Head of caudate nucleus (tissue), 42 donors: ENCODE results near the gene COL24A1.
"Not testable (repeated sequence)": the region's sequence is repeated elsewhere in the genome, so short reads cannot be mapped to it uniquely, and the experiment has no call there.

ENCODE experiments used
- DNase-seq, 42 donors: peaks; one replicate each; pipeline versions ENCODE4 v3.0.0 to v3.0.0-alpha.2; 2020 to 2021; ENCODE audit warnings: mixed read lengths in 7 of 42
- intact Hi-C: fragments of 100-400 bp; cut with DNase I; formaldehyde crosslinking; loops from one replicate; pipeline ENCODE4 v1.15.0; 2022

Gene COL24A1

DNA sequence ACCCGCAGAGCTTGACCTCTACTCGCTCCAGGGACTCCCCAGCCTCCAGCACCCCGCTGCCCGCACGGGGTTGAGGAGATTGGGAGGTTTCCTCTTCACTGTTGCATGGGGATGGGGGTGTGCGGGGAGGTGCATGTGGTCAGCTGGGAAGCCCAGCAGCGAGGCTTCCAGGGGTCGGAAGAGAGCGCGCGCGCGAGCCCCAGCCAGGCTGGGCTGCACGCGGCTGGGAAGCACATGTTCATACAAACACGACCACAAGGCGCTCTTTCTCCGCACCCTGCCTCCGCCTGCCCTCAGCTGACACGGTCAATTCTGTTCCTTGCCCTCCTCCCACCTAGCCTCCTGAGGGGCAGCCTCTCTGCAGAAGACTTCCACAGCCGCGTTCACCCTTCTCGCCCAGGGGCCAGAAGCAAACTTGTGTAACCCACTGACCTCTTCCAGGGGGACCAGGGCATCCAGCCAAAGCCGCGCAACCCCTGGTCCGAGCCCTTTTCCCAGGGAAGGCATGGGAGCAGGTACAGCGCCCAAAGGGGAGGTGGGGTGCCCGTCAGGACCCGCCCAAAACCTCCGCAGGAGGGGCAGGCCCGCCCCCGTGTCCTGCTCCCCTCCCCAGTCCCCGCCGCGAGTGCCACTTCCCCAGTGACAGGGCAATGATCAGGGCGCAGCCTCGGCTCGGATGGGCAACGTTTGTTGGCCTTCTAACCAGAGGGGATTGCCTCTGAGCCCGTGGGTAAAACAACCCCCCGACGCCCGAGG, 1.3 kb downstream of the COL24A1 start:
- DNase-seq: peak in 3 of 42 donors; percentile 5 to 27 (median 5)
- intact Hi-C loops: no loop called here

DNA sequence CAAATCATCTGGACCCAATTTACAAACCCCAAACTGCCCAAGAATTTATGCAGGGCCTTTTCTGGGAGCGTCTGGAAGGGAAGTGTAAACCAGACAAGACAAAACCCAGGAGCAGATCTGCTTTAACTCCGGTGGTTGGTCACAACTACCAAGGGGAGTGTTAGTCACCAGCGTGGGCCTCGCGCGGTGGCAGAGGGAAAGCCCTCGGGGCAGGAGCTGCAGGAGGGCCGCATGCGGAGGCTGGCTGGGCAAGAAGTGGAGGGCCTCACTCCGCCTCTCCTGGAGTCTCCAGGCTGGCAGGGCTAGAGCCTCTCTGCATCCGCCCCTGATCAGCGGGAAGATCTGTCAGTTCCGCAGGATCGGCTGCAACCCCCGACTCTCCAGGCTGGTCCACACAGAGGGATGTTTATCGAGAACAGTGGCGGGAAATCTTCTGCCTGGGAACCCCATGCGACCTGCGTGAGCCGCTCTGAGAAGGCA, 2.0 kb downstream of the COL24A1 start:
- DNase-seq: peak in 3 of 42 donors; percentile 6 to 43 (median 24)
- intact Hi-C loops: no loop called here

DNA sequence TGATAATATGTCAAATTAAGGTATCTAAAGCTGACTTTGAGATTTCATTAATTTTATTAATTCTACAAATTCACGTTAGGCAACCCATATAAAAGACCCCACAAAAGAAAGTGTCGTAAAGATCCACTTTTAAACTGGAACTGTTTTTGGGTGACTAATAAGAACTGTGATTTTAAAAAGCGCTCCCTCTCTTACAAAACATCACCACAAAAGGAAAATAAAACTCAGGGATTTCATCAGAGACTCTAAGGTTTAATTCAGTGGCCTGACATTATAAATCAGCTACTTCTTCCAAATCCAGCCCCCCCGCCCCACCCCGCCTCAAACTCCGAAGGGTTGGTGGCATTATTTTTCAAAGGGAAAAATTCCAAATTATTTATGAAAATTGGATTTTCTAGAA, 2.7 kb downstream of the COL24A1 start:
- intact Hi-C loops: no loop called here
- DNase-seq: no peak

DNA sequence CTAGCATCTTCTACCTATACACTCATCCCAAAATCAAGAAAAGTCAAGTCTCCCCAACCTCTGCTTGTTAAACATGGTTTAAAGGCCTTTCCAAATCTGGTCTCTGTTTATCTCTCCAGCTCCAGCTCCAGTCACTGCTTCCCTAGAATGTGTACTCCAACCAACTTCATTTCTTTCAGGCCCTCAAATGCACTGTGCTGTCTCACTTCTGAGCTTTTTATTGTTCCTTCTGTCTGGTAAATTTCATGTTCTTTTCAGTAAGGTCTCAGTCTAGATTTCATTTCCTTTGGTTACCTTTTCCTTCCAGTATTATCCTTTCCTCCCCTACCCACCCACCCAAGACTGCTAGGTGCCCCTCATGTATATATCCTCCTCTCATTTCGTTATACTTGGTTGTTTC, 3.7 kb downstream of the COL24A1 start:
- intact Hi-C loops: no loop called here
- no peak for DNase-seq

DNA sequence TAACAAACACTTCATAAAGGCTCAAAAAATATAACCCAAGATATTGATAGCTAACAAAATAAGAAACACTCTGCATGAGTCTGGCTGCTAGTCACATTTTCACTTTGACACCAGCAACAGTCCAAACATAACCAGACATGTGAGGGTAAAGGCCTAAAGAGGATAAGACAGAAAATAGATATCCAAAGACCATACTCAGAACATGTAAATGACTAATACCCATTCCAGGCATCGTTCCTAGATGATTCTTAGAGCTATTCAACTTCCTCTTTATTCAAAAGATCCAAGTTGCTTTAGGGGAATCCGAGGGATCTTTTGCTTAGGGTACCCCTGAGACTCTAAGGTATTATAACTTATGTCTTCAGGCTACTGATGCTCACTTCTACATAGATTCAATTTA, 5.1 kb downstream of the COL24A1 start:
- intact Hi-C loops: no loop called here

DNA sequence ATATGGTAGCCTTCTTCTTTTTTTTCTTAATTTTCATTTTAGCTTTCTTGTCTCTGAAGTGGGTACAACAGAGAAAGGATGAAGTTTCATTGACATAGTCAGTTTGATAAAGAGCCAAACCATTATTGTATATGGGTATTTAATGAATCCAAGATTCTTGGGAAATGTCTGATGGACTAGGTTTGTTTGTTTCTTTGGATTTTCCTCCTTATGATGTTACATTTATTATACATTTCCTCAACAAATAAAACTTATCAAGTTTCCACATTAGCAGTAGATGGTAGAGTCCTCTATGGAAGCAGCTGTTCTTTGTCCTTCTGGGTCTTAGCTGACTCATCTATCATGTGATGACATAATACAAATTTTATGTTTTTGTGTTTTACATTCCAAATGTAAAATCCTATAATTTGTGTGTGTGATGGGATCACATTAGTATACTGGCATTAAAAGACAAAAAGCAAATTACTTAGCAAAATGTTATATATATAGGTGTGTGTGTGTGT, 6.0 kb downstream of the COL24A1 start:
- intact Hi-C loops: no loop called here
- no peak for DNase-seq

More for the DNA sequence above, 5.1 kb downstream of the COL24A1 start:
- no peak for DNase-seq

DNA sequence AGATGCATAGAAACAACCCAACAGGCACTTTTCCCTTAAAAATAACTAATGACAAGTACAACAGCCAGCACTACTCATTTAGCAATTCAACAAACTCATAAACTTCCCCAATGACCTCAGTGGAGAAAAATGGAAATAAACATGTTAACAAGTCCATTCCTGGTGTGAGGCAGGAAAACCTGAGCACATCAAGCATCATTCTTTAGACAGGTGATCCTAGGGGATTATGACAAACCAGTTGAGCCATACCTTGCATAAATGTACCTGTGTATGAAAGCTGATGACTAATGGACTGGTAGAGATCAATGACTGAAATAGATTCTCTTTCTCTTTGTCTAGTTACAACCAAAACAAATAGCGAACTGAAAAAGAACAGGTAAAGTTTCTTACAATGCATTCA, 7.0 kb downstream of the COL24A1 start:
- intact Hi-C loops: no loop called here
- no peak for DNase-seq

DNA sequence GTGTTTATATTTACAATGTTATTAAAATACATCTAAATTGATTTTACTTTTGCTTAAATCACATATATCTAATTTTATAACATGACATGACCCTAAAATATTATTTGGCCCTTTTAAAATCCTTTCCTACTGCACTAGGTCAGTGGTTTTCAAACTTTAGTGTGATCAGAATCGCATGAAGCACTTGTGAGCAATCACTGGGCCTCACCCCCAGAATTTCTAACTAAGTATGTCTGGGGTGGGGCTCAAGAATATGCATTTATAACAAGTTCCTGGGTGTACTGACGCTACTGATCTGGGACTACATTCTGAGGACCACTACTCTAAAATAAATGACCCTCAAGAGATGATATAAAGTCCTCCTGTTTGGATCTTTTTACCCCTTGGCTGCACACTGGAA, 8.8 kb downstream of the COL24A1 start:
- intact Hi-C loops: no loop called here
- no peak for DNase-seq

DNA sequence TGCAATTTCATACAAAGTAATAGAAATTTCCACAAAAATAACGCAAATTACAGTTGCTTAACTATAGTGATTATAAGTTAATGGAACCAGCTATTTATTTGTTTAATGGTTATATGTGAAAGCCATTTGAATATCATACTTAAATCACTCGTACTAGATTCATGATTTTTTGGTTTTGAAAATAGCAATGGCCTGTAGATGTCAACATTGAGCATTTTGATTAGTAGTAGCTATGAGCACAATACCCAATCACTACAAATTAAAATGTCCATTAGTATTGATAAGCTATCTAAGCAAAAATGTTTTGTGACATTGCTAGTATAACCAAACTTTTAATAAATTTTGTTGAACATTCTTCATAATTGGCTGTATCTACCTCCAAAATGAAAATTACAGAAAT, 10.0 kb downstream of the COL24A1 start:
- DNase-seq: no peak
- intact Hi-C loops: no loop called here

DNA sequence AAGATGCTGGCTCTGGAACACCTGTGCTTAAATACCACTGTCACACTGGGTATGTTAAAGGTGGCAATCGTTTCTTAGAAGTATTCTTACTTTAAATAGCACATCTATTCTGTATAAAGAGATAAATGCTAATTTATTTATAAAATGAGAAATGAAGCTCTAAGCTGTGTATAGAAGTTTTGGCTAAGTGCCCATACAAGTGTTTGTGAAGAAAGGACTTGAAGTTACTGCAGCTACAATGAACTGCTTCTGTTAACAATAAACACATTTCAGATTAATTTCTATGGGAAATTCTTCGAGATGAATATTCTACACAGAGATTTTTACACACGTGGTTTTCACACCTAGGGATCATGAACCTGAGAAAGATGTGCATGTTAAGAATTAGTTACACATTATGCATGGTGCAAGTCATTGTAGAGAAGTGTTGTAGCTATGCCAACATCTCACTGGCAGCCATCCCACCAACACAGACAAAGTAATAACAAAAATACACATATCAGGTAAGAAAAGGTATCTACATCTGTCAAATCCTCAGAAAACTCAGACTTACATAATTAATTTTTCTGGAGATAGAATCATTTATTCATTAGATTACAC, 16.2 kb downstream of the COL24A1 start:
- DNase-seq: no peak
- intact Hi-C loops: no loop called here

DNA sequence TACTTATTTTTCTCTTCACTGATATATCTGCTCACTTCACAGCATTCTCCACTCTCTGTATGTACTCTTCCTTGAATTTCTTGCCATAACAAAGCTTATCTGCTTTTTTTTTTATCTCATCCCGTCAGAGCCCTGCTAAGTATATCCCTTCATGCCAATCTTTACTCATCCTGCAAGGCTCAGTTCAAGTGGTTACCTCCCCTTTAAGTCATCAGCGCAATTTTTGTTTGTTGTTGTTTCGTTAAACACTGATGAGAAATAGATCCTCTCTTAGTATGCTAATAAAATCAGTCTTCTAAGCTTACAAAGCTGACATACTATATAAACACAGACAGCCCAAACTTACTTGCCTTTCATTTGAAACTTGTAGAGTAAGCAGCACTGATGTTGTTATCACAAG, 17.8 kb downstream of the COL24A1 start:
- intact Hi-C loops: no loop called here

DNA sequence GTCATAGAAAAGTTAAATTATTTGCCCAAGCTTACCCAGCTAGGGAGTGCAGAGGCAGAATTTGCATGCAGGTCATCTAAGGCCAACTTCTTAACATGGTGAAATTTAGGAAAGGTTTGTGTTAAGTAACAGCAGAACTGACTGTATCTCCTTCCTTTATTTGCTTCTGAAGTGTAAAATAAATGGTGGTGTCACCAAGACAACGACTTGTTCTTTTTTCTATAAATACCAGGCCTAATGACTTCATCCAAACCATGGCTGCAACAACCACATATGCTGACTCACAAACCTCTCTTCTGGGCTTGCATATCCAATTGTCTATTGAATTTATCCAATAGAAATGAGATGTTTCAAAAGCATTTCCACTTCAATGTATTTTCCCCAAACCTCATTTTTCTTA, 19.1 kb downstream of the COL24A1 start:
- peak in 10 of 42 donors; percentile 5 to 55 (median 15) for DNase-seq
- intact Hi-C loops: no loop called here

More for the DNA sequence above, 17.8 kb downstream of the COL24A1 start:
- DNase-seq: no peak

DNA sequence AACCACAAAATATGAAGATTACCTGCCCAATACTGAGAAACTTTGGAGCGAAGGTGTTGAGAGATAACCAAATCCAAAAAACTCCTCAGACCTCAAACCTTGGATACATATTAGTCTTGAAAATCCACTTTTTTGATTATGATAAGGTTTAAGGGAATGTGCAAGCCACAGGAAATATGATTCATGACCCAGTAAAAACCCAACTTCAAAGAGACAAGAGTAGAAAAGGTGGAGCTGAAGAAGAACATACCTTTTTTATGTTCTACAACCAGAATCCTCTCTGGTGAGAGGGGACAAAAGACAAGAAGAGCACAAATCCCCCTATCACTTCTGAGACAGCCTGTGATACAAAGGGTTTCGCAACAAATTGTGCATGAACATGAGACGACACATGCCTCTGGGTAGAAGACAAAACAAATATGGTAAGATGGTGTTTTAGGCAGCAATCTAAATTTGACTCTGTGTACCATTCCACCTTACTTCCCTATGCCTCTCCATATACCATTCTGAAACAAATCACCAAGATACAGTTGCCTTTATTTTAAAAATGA, 37.3 kb downstream of the COL24A1 start:
- no peak for DNase-seq
- intact Hi-C loops: no loop called here

DNA sequence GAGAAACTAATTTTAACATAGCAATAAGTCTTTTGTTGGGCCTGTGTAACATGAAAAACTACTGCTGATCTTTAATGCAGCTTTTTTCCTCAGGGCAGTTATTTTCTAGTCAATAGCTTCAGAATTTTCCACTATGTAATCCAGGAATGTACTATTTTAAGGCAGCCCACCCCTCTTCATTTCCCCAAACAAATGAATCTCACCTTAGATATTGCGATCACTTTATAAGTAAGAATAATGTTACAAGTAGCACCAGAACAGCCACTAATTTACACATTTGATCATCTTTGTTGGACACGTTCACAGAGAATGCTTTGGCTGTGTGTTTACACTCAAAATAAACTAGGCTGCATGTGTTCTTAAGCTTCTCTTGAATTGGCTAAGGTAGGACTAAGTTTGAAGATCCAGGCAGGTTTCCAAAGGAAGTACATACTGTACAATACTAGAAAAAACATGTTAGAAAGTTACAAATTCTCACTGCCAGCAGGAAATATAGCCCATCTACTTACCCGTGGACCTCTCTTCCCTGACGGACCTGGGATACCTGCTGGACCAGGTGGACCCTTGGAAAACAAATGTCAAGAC, 41.7 kb downstream of the COL24A1 start:
- intact Hi-C loops: no loop called here
- DNase-seq: no peak

DNA sequence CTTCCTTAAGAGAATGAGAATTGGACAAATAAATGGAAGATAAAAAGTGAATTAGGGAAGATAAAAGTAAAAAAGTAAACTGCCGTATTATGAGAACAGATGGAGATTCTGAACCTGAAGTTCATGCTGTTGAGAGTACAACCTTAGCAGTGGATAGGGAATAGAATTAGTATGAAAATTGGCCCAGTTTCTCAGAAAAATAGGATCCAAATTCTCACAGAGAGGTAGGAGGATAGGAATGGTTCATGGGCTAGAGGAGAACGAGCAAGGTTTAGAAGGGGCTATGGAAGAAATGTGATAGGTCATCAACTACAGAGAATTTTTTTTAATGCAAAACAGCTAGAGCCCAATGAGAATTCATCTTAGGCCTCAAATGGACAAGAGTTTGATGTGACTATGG, 42.3 kb downstream of the COL24A1 start:
- DNase-seq: no peak
- intact Hi-C loops: no loop called here

DNA sequence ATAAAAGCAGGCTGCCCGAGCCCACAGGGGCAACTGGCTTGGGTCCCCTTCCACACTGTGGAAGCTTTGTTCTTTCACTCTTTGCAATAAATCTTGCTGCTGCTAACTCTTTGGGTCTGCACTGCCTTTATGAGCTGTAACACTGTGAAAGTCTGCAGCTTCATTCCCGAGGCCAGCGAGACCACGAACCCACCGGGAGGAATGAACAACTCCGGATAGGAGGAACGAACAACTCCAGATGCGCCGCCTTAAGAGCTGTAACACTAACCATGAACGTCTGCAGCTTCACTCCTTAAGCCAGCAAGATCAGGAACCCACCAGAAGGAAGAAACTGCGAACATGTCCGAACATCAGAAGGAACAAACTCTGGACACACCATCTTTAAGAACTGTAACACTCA, 45.0 kb downstream of the COL24A1 start:
- intact Hi-C loops, DNase-seq: not testable (repeated sequence)

DNA sequence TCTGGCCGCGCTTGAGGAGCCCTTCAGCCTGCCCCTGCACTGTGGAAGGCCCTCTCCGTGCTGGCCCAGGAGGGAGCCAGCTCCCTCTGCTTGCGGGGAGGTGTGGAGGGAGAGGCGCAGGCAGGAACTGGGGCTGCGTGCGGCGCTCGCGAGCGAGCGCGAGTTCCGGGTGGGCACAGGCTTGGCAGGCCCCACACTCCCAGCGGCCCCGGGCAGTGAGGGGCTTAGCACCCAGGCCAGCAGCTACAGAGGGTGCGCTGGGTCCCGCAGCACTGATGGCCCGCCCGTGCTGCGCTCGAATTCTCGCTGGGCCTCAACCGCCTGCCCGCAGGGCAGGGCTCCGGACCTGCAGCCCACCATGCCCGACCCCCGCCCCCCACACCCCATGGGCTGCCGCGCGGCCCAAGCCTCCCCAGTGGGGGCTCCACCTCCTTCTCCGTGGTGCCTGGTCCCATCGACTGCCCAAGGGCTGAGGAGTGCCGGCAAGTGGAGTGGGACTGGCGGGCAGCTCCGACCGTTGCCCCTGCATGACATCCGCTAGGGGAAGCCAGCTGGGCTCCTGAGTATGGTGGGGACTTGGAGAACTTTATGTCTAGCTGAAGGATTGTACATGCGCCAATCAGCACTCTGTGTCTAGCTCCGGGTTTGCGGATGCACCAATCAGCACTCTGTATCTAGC, 46.0 kb downstream of the COL24A1 start:
- no peak for DNase-seq

DNA sequence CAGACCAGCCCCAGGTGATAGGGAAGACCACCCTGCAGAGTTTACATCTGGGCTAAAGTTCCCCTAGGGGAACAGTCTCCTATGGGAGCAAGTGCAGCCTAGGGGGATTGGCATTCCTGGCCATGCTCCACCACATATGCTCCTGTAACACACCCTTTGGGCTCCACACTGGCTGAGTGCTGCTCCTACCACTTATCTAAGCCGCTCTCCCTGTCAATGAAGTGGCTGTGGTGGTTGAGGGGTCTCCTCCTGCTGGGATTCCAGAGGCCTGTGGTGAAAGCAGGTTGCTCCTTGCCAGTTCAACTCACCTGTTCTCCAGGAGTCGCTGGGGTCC, 51.1 kb downstream of the COL24A1 start:
- no peak for DNase-seq
- intact Hi-C loops: no loop called here

More for the DNA sequence above, 46.0 kb downstream of the COL24A1 start:
- intact Hi-C loops: no loop called here
